ENCODE measurements around the gene ZBTB7A.

The ZBTB7A gene

DNA sequence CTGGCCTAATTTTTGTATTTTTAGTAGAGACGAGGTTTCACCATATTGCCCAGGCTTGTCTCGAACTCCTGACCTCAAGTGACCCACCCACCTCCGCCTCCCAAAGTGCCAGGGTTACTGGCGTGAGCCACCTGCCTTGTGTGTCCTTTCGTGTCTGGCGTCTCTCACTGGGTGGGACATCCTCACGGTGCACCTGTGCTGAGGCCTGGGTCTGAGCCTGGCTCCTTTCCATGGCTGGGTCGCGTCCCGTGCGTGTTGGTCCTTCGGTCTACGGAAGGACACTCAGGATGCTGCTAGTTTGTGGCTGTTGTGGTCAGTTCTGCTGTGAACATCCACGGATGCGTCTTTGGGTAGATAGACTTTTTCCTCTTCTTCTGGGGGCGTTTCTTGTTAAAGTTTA, 39.6 kb downstream of the ZBTB7A start:
- H3K27ac ChIP-seq = no peak overlapping the region
- no peaks in the 10 kb centered on the region; the same call in 1 of the 2 replicates for H3K36me3 ChIP-seq (ENCODE audit: insufficient read depth)
- H3K4me2 ChIP-seq = no peak overlapping the region
- no peaks in the 10 kb centered on the region for H3K4me1 ChIP-seq (ENCODE audit: low read depth, poor library complexity, severe bottlenecking)
- no peaks in the 10 kb centered on the region for H3K27me3 ChIP-seq (ENCODE audit: insufficient read depth, low read depth)
- TF ChIP-seq, protein P1, sequence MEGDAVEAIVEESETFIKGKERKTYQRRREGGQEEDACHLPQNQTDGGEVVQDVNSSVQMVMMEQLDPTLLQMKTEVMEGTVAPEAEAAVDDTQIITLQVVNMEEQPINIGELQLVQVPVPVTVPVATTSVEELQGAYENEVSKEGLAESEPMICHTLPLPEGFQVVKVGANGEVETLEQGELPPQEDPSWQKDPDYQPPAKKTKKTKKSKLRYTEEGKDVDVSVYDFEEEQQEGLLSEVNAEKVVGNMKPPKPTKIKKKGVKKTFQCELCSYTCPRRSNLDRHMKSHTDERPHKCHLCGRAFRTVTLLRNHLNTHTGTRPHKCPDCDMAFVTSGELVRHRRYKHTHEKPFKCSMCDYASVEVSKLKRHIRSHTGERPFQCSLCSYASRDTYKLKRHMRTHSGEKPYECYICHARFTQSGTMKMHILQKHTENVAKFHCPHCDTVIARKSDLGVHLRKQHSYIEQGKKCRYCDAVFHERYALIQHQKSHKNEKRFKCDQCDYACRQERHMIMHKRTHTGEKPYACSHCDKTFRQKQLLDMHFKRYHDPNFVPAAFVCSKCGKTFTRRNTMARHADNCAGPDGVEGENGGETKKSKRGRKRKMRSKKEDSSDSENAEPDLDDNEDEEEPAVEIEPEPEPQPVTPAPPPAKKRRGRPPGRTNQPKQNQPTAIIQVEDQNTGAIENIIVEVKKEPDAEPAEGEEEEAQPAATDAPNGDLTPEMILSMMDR (conservative IDR thresholded peaks at IDR 0.05; ENCODE audit: low read depth, low read length) = no peak
- H3K79me2 ChIP-seq (ENCODE audit: insufficient read depth, low read depth) = no peaks in the 10 kb centered on the region
- H4K20me1 ChIP-seq (ENCODE audit: insufficient read depth) = no peaks in the 10 kb centered on the region
- no peak overlapping the region for H2AFZ ChIP-seq (ENCODE audit: low read depth)
- no peak overlapping the region for H3K9ac ChIP-seq
- H3K4me3 ChIP-seq (IDR thresholded peaks at IDR 0.05; ENCODE audit: insufficient read depth, low read depth, low read length) = no peak overlapping the region

DNA sequence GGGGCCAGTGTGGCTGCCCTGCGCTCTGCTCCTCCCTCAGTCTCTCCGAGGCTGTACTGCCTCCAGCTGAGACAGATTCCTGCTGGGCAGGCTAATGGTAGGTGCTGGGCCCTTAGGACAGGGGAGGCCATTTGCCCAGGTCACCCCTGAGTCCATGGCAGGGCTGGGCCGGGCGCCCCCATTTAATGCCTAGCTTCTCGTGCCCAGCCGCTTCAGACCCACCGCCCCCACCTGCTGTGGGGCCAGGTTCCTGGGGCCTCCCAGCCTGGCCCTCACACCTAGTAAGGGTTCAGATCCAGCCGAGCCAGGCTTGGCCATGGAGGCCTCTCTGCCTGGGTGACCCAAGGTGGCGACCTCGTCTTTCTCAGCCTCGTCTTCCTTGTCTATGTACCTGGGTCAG, 41.4 kb downstream of the ZBTB7A start:
- H2AFZ ChIP-seq (ENCODE audit: low read depth) = no peak overlapping the region
- no peak overlapping the region for H3K9ac ChIP-seq
- no peaks in the 10 kb centered on the region; the same call in 1 of the 2 replicates for H3K79me2 ChIP-seq (ENCODE audit: insufficient read depth, low read depth)
- H3K4me1 ChIP-seq (ENCODE audit: low read depth, poor library complexity, severe bottlenecking) = no peaks in the 10 kb centered on the region
- H4K20me1 ChIP-seq (ENCODE audit: insufficient read depth) = no peaks in the 10 kb centered on the region
- H3K4me3 ChIP-seq (IDR thresholded peaks at IDR 0.05; ENCODE audit: insufficient read depth, low read depth, low read length) = no peak overlapping the region
- no peaks in the 10 kb centered on the region for H3K27me3 ChIP-seq (ENCODE audit: insufficient read depth, low read depth)
- no peak overlapping the region for H3K4me2 ChIP-seq
- no peak overlapping the region for H3K27ac ChIP-seq
- no peaks in the 10 kb centered on the region; the same call in 1 of the 2 replicates for H3K36me3 ChIP-seq (ENCODE audit: insufficient read depth)
- TF ChIP-seq, protein P1 (conservative IDR thresholded peaks at IDR 0.05; ENCODE audit: low read depth, low read length) = no peak

DNA sequence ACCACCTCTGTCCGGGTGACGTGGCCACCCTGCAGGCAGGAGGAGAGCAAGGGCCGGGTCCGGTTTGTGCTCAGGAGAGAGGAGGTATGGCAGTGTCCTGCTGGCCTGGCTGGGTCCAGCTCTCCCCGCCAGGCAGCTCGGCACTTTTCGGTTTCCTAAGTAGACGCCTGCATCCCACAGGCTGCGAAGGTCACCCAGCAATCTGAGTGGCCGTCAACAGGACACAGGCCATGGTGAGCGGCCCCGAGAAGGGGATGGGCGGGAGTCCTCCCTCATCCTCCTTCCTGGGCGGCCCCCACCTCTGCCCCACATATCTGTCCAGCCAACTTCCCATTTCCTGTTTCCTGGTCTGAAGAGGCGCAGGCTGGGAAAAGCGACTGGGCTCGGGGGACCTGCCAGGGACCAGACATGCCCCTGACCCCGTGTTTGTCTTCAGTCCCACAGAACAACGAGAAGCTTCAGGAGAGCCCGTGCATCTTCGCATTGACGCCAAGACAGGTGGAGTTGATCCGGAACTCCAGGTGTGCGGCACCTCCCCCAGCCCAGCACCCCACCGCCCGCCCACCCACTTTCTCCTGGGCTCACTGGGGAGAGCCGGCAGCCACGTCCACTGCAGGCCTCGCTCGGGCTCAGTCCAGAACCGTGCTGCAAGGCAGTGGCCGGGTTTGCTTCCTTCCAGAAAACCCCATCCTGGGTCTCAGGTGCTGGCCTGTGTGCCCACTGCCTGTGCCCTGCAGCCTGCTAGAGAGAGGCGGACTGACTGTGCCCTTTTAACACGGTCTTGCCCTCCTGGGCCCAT, 42.9 kb downstream of the ZBTB7A start:
- no peak overlapping the region for H3K4me3 ChIP-seq (IDR thresholded peaks at IDR 0.05; ENCODE audit: insufficient read depth, low read depth, low read length)
- no peaks in the 10 kb centered on the region; the same call in 1 of the 2 replicates for H3K36me3 ChIP-seq (ENCODE audit: insufficient read depth)
- no peaks in the 10 kb centered on the region for H3K4me1 ChIP-seq (ENCODE audit: low read depth, poor library complexity, severe bottlenecking)
- no peaks in the 10 kb centered on the region; the same call in 1 of the 2 replicates for H3K79me2 ChIP-seq (ENCODE audit: insufficient read depth, low read depth)
- H3K9ac ChIP-seq = no peak overlapping the region
- H3K27me3 ChIP-seq (ENCODE audit: insufficient read depth, low read depth) = no peaks in the 10 kb centered on the region
- no peak overlapping the region for H2AFZ ChIP-seq (ENCODE audit: low read depth)
- no peaks in the 10 kb centered on the region for H4K20me1 ChIP-seq (ENCODE audit: insufficient read depth)
- H3K27ac ChIP-seq = no peak overlapping the region
- TF ChIP-seq, protein P1 (conservative IDR thresholded peaks at IDR 0.05; ENCODE audit: low read depth, low read length) = no peak
- H3K4me2 ChIP-seq = no peak overlapping the region

DNA sequence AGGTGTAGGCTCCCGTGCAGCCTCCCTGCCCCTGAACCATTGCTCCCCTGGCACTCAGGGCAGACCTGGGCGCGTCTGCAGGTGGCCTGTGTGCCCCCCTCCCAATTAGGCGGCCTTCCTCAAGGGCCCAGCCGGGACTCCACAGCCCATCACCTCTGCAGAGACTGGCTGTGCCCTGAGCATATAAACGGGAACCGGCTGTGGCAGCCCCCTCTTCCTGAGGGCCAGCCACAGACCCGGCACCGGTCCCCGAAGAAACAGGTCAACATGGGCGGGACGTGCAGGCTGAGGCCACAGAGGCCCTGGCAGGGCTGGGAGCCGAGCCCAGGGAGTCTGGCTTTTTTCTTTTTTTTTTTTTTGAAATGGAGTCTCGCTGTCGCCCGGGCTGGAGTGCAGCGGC, 47.1 kb downstream of the ZBTB7A start:
- Histone ChIP-seq H2AFZ (ENCODE audit: low read depth) (no peak overlapping the region), H3K36me3 (ENCODE audit: insufficient read depth) (no peaks in the 10 kb centered on the region; the same call in 1 of the 2 replicates), H4K20me1 (ENCODE audit: insufficient read depth) (no peaks in the 10 kb centered on the region), H3K4me2 (no peak overlapping the region), H3K4me1 (ENCODE audit: low read depth, poor library complexity, severe bottlenecking) (no peaks in the 10 kb centered on the region), H3K27ac (no peak overlapping the region), H3K79me2 (ENCODE audit: insufficient read depth, low read depth) (no peaks in the 10 kb centered on the region; the same call in 1 of the 2 replicates), H3K4me3 (IDR thresholded peaks at IDR 0.05; ENCODE audit: insufficient read depth, low read depth, low read length) (no peak overlapping the region), H3K27me3 (ENCODE audit: insufficient read depth, low read depth) (no peaks in the 10 kb centered on the region), H3K9ac (no peak overlapping the region)
- TF ChIP-seq, protein P1 (conservative IDR thresholded peaks at IDR 0.05; ENCODE audit: low read depth, low read length) = no peak

All from KMS-11 (cell line).